HepG2 (cell line): ENCODE measurements around the gene FANCM. TPM values are rescaled to one million over a fixed set of nuclear protein-coding genes. Genes with fewer than 3 reads are reported as not detected.

Source experiments
- ZBTB49 ChIP-seq: sonication (generic); formaldehyde crosslinking; IDR thresholded peaks from 2 replicates; pipeline ENCODE4 v1.4.0; 2020; ENCODE audit warnings: missing genetic modification reagents, borderline replicate concordance
- ZHX2 ChIP-seq, 2 experiments: sonication (generic) in 1 of 2; formaldehyde crosslinking in 1 of 2; IDR thresholded peaks; 2 replicates each; pipeline versions ENCODE4 v1.6.1 to v1.9.0; 2014 to 2022; ENCODE audit warnings: antibody characterized with exemption in 1 of 2, borderline replicate concordance in 1 of 2, inconsistent platforms in 1 of 2, low read depth in 1 of 2, missing genetic modification reagents in 1 of 2
- ZNF33B ChIP-seq: sonication (generic); formaldehyde crosslinking; IDR thresholded peaks from 2 replicates; pipeline ENCODE4 v1.5.1; 2020; ENCODE audit warnings: mild to moderate bottlenecking, missing genetic modification reagents
- ZNF614 ChIP-seq: IDR thresholded peaks from 2 replicates; pipeline ENCODE4 v1.6.1; 2018; ENCODE audit warnings: missing biosample characterization, missing genetic modification reagents, inconsistent platforms, borderline replicate concordance
- ZNF883 ChIP-seq: sonication (generic); formaldehyde crosslinking; IDR thresholded peaks from 2 replicates; pipeline ENCODE4 v1.5.1; 2020; ENCODE audit warnings: mild to moderate bottlenecking, missing genetic modification reagents; ENCODE audit errors: not compliant biosample characterization
- ZSCAN29 ChIP-seq: sonication (generic); formaldehyde crosslinking; conservative IDR thresholded peaks from 2 replicates; pipeline ENCODE4 v1.4.0; 2020; ENCODE audit warnings: mild to moderate bottlenecking, missing genetic modification reagents
- polyA plus RNA-seq, 8 experiments: library from polyadenylated mRNA; depleted of rRNA in 3 of 8; stranded (reverse) in 7 of 8; unstranded in 1 of 8; fragments of >200 nt; fragmentation: Illumina TruSeq in 4 of 8; extraction: Trizol in 4 of 8; gene quantifications; 2 replicates each; pipeline versions ENCODE4 v1.2.1 to v1.2.3, GENCODE V29; 2011 to 2016; ENCODE audit warnings: low read depth in 4 of 8, missing spikeins in 1 of 8, mixed read lengths in 1 of 8; ENCODE audit not compliant: insufficient read depth in 1 of 8
- total RNA-seq, 5 experiments: library from RNA; depleted of rRNA; stranded (reverse); fragments of >200 nt; fragmentation: Illumina TruSeq; extraction: Trizol; gene quantifications; 2 replicates each; pipeline ENCODE4 v1.2.3, GENCODE V29; 2016; ENCODE audit warnings: low read depth in 1 of 5
- TF ChIP-seq, protein P1 (sequence below): sonication (generic); formaldehyde crosslinking; IDR thresholded peaks from 2 replicates; pipeline ENCODE4 v1.8.1; 2023; ENCODE audit warnings: mild to moderate bottlenecking, moderate library complexity, missing genetic modification reagents
- TF ChIP-seq, protein P2 (sequence below): sonication (generic); formaldehyde crosslinking; IDR thresholded peaks from 2 replicates; pipeline ENCODE4 v1.4.0; 2020; ENCODE audit warnings: mild to moderate bottlenecking, missing genetic modification reagents, borderline replicate concordance
- TF ChIP-seq, protein P3 (sequence below): sonication (generic); formaldehyde crosslinking; IDR thresholded peaks from 2 replicates; pipeline ENCODE4 v1.4.0; 2020; ENCODE audit warnings: missing genetic modification reagents
- TF ChIP-seq, protein P4 (sequence below): sonication (generic); formaldehyde crosslinking; IDR thresholded peaks from 2 replicates; pipeline ENCODE4 v1.8.1; 2022; ENCODE audit warnings: low read depth, mild to moderate bottlenecking, missing genetic modification reagents

Gene FANCM
- total and polyA plus RNA-seq, 2 of the 13 experiments (the other 11 are each of a cell fraction or from before 2014, with no cell fraction given), result 2.6 to 10.4 TPM

DNA sequence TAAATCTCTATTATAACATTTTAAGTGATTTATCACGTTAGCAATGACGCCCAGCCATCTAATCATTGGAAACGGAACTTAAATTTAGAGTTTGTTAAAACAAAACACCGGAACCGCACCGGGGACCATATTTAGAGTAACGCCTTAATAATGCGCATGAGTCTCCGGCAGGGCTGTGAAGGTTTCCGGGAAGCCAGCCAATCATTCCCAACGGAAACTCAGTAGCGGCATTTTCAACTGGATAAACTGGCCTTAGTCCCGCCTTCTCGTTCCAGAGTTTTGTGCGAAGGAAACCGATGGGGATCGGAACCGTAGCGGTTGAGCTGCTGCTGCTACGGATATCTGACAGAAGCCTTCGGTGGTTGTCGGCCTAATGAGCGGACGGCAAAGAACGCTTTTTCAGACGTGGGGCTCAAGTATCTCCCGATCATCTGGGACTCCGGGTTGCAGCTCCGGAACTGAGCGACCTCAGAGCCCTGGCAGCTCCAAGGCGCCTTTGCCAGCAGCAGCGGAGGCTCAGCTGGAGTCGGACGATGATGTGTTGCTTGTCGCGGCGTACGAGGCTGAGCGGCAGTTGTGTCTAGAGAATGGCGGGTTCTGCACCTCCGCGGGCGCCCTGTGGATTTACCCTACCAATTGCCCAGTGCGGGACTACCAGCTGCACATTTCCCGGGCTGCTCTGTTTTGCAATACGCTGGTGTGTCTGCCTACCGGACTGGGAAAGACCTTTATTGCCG, at the start of gene FANCM (continued):
- TF ChIP-seq ZHX2 (IDR thresholded peaks at IDR 0.05; ENCODE audit: low read depth), result no peak
- no peak for TF ChIP-seq ZHX2 (CRISPR knock-in tag; IDR thresholded peaks at IDR 0.05; ENCODE audit: borderline replicate concordance)
- no peak for TF ChIP-seq ZNF33B (CRISPR knock-in tag)
- TF ChIP-seq, protein P1, sequence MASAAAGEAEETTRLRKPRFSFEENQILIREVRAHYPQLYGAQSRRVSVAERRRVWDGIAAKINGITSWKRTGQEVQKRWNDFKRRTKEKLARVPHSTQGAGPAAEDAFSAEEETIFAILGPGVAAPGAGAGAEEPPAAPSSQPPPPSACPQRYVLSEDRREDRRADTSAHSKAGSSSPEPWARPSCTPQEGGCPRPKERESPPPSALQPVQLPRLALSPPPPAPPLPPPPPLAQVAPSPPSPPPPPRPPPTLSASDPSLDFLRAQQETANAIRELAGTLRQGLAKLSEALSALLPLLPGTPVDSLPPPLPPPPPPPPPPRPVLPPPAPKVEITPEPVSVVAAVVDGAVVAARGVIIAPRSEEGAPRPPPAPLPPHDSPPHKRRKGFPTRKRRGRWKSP, result peak; percentile 66; the same call in 1 of the 2 replicates
- TF ChIP-seq ZSCAN29 (CRISPR knock-in tag), result 0 out of 2 replicates have a peak, but pooled peaks have one; percentile 18
- TF ChIP-seq, protein P2, sequence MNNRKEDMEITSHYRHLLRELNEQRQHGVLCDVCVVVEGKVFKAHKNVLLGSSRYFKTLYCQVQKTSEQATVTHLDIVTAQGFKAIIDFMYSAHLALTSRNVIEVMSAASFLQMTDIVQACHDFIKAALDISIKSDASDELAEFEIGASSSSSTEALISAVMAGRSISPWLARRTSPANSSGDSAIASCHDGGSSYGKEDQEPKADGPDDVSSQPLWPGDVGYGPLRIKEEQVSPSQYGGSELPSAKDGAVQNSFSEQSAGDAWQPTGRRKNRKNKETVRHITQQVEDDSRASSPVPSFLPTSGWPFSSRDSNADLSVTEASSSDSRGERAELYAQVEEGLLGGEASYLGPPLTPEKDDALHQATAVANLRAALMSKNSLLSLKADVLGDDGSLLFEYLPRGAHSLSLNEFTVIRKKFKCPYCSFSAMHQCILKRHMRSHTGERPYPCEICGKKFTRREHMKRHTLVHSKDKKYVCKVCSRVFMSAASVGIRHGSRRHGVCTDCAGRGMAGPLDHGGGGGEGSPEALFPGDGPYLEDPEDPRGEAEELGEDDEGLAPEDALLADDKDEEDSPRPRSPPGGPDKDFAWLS (CRISPR knock-in tag), result no peak
- TF ChIP-seq ZNF614 (CRISPR knock-in tag), result peak; percentile 90
- peak; percentile 75 for TF ChIP-seq ZNF883 (CRISPR knock-in tag)
- TF ChIP-seq, protein P3, sequence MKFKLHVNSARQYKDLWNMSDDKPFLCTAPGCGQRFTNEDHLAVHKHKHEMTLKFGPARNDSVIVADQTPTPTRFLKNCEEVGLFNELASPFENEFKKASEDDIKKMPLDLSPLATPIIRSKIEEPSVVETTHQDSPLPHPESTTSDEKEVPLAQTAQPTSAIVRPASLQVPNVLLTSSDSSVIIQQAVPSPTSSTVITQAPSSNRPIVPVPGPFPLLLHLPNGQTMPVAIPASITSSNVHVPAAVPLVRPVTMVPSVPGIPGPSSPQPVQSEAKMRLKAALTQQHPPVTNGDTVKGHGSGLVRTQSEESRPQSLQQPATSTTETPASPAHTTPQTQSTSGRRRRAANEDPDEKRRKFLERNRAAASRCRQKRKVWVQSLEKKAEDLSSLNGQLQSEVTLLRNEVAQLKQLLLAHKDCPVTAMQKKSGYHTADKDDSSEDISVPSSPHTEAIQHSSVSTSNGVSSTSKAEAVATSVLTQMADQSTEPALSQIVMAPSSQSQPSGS (CRISPR knock-in tag), result no peak
- no peak for TF ChIP-seq ZBTB49 (CRISPR knock-in tag)
- TF ChIP-seq, protein P4, sequence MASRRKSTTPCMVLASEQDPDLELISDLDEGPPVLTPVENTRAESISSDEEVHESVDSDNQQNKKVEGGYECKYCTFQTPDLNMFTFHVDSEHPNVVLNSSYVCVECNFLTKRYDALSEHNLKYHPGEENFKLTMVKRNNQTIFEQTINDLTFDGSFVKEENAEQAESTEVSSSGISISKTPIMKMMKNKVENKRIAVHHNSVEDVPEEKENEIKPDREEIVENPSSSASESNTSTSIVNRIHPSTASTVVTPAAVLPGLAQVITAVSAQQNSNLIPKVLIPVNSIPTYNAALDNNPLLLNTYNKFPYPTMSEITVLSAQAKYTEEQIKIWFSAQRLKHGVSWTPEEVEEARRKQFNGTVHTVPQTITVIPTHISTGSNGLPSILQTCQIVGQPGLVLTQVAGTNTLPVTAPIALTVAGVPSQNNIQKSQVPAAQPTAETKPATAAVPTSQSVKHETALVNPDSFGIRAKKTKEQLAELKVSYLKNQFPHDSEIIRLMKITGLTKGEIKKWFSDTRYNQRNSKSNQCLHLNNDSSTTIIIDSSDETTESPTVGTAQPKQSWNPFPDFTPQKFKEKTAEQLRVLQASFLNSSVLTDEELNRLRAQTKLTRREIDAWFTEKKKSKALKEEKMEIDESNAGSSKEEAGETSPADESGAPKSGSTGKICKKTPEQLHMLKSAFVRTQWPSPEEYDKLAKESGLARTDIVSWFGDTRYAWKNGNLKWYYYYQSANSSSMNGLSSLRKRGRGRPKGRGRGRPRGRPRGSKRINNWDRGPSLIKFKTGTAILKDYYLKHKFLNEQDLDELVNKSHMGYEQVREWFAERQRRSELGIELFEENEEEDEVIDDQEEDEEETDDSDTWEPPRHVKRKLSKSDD (CRISPR knock-in tag), result no peak
